HG03565 (cell line): ENCODE data around the gene FBXL17.
"Not testable (repeated sequence)": the region's sequence is repeated elsewhere in the genome, so short reads cannot be mapped to it uniquely, and the experiment has no call there.

Experiments used
- ATAC-seq: cut with Tn5 transposase; IDR thresholded peaks from one replicate; pipeline ENCODE4 v1.9.1; 2021; ENCODE audit warnings: mild to moderate bottlenecking, moderate library complexity; ENCODE audit not compliant: unreplicated experiment

Gene FBXL17

DNA sequence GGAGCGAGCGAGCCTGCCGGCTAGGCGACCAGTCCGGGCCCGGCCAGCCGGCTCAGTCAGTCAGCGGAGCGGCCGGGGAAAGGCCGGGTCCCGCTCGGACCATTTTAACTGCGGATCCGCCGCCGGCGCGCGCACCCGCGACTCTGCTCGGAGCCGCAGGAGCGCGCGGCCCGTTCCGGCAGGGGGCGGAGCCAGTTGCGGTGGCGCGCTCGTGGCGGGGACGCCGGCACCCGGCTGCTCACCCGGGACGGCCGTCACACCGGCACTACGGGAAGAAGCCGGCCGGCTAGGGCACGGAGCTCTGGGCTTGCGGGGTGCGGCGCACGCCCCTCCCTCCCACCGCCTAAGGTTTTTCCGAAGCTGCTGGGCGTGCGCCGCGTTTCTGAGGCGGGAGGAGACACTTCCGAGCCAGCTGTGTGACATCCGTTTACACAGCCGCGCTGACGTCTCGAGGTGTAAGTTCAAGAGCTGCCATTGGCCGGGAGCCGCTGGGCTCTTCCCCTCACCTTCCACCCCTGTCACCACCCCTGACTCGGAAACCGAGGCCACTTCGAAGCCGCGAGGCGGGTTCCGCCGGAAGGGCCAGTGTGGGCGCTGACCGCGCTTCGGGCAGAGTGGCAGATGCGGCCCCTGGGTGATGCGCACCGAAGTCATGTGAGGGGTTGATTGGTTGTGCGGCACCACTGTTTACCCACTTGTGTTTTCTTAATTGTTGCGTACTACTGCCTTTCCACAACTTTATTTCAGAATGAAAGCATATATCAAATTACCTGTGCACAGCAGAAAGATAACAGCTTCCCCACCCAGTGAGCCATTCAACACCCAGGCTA is at the start of gene FBXL17:
FBXL17 (minus strand) TSS at position 145 of the 830 bp plus-strand sequence.
- peak; percentile 79 for ATAC-seq

DNA sequence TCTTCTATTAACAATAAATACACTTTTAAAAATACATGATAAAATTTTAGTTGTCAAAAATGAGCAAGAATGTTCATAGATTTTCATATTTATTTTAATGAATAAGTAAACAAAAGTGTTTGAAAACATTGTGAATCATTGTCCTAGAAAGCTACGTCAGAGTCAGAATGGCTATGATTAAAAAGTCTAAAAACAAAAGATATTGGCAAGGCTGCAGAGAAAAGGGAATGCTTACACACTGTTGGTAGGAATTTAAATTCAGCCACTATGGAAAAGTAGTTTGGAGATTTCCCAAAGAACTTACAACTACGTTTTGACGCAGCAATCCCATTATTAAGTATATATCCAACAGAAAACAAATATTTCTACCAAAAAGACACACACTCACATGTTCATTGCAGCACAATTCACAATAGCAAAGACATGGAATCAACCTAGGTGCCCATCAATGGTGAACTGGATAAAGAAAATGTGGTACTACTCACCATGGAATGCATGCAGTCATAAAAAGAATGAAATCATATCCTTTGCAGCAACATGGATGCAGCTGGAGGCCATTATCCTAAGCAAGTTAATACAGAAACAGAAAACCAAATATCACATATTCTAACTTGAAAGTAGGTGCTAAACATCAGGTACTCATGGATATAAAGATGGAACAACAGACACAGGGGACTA is 49.2 kb upstream of the FBXL17 start:
- ATAC-seq, result no peak

DNA sequence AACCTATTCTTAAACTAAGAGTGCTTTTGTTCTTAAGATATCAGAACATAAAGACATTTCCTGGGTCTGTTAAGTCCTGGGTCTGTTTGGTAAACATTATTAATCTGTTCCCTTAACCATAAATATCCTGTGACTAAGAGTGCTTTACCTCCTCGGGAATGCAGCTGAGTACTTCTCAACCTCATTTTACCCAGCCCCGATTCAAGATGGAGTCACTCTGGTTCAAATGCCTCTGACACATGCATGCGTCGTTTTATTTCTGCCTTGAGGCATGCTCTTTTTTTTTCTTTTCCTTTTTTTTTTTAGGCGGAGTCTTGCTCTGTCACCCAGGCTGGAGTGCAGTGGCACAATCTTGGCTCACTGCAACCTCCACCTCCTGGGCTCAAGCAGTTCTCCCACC is 39.8 kb upstream of the FBXL17 start:
- ATAC-seq, result no peak

DNA sequence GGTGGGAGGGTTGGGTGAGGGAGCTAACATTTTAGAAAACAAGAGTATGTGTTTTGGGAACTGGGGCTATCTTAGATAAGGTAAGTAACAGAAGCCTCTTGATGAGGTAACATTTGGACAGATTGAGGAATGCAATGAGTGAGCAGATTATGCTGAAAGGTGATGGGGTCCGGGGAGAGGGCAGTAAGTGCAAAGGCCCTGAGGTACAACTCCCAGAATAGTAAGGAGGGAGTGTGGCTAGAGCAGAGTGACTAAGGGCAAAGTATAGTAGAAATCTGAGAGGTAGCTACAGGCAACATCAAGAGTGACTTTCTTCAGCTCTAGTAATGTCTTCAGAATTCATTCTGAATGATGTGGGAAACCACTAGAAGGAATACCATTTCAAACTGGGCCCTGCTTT is 38.9 kb upstream of the FBXL17 start:
- no peak for ATAC-seq

DNA sequence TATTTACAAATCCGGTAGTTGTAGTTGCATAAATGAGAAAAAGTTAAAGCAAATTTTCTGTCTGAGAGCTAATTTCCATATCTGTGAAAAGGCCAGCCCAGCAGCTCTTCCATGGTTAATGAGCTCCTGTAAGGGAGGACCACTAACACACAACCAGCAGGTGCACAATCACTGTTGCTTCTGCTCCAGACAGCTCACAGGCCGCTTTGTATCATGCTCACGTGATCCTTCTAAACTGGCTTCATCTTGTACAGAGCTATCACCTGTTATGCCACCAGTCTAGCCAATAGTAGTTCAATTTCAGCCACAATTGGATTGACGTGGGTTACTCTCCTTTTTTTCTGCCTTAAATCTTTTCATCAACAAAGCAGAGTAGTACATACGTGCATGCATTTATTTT is 38.3 kb upstream of the FBXL17 start:
- no peak for ATAC-seq

DNA sequence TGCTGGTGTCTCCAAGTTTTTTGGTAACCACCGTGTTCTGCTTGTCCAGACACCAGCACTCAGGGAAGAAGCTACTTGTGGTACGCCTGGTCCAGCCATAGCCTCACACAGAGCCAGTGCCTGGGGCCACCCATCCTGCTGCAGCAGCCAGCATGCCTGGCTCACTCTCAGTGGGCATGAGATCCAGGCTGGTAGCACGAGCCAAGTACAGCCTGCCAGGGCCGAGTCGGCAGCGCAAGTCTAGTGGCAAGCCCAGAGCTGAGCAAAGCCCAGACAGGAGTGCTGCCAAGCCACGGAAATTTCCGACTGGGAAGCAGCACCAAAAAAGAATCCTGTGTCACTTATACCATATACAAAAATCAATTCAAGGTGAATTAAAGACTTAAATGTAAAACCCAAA is 36.3 kb upstream of the FBXL17 start:
- ATAC-seq, result no peak

DNA sequence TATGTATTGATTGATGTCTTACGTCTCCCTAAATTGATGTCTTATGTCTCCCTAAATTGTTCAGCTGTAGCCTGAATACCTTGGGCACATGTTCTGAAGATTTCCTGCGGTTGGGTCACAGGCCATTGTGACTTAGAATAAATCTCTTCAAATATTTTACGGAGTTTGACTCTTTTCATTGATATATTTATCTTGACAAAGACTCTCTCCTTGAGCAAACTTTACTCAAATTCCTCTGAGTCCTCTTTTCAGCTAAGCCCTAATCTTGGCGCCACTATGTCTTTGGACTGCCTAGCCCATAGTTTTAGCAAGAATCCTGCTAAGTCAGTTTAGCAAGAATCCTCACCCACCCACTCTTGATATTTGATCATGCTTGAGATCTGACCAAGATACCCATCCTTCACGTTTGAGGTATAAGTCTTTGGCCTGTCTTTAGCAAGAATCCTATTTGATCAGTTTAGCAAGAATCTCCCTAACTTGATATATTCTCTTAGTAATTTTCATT is 35.3 kb upstream of the FBXL17 start:
- ATAC-seq, result no peak

DNA sequence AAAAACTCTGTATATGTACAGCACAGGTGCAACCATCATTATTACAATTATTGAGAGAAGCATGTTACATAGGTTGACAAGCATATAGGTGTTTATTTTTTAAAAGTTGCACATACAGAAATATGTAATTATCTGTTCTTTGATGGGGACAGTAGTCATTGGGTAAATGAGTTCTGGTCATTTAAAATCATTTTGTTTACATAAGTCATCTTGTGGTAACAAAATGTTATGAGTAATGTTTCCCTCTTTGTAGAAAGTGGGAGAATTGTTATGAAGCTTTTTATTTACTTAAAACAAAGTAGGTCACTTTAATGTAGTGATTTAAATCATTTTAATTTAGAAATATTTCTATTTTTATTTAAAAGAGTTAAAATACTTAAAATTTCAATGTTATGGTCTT is 33.8 kb upstream of the FBXL17 start:
- no peak for ATAC-seq

DNA sequence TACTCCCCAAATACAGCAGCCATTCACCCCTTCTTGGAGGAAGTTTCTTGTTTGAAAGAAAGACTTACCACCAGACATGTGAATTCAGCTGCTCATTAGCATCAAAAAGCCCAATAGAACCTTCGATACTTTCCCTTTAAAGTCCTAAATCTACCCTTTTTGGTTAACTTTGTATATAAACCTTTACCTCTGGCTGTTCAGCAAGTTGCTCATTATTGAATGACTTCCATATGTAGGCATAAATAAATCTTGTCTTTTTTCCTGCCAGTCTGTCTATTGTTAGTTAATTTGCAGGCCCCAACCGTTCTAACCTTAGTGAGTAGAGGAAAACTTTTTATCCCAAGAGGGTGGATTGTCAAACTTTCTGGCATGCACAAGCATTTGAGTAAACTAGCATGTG is 27.9 kb upstream of the FBXL17 start:
- no peak for ATAC-seq

DNA sequence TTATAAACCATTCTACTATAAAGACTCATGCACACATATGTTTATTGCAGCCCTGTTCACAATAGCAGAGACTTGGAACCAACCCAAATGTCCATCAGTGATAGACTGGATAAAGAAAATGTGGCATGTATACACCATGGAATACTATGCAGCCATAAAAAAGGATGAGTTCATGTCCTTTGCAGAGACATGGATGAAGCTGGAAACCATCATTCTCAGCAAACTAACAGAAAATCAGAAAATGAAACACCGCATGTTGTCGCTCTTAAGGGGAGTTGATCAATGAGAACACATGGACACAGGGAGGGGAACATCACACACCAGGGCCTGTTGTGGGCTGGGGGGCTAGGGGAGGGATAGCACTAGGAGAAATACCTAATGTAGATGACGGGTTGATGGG is 23.3 kb upstream of the FBXL17 start:
- ATAC-seq, result not testable (repeated sequence)

DNA sequence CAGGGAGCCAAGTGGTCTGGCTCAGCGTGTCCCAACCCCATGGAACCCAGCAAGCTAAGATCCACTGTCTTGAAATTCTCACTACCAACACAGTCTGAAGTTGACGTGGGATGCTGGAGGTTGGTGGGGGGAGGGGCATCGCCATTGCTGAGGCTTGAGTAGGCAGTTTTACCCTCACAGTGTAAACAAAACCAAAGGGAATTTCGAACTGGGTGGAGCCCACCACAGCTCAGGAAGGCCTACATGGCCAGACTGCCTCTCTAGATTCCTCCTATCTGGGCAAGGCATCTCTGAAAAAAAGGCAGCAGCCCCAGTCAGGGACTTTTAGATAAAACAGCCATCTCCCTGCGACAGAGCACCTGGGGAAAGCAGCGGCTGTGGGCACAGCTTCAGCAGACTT is 17.1 kb upstream of the FBXL17 start:
- ATAC-seq, result no peak

DNA sequence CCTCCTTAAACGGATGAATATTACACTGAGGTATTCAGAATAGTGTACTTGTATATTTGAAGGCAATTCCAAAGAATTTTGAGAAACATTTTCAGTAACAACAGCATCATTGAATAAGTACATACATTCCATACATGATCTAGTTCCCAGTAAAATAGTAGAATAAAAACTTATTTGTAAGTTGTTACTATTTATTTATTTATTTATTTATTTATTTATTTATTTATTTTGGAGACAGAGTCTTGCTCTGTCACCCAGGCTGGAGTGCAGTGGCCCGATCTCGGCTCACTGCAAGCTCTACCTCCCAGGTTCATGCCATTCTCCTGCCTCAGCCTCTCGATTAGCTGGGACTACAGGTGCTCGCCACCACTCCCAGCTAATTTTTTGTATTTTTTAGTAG is 14.9 kb upstream of the FBXL17 start:
- not testable (repeated sequence) for ATAC-seq

DNA sequence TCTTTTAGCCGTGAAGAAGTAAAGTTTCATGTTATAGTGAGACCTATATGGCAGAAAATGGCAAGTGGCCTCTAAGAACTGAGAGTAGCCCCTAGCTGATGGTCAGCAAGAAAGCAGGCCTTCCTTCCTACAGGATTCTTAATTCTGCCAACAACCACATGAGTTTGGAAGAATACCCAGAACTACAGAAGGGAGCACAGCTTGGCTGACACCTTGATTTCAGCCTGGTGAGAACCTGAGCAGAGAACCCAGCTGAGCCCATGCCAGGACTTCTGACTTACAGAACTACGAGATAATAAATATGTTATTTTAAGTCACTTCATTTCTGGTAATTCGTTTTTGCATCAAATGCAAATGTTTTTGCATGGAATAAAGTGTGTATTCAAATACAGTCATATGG is 5.9 kb upstream of the FBXL17 start:
- no peak for ATAC-seq

DNA sequence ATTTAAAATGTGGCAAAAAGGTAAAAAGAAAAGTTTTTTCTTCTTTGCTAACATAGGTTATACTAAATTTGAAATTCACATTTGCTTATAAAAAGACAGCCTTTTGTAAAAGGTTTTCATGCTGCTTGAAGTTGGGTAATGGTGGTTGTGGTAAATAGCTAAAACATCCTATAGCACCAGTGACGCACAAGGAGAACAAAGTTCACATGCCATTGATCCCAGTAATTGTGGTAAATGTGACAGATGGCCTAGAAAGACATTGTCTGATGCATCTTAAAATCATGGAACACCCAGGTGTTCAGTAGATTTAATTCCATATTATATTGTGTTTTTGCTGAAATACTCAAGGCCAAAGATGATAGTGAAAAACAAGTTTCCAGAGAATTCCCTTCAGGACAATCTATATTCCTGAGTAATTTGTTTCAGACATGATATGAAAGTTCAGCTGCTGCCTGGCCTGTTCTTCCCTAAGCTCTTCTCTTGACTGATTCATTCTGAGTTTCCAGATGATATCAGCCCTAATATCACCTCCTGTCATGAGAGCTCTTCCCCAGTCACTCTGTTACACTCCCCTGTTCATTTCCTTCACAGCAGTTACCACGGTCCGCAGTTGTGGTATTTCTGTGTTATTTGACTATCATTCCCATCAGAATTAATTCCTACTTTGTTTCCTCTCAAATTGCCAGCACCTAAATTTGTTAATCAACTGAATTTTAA is 4.6 kb upstream of the FBXL17 start:
- ATAC-seq, result no peak

DNA sequence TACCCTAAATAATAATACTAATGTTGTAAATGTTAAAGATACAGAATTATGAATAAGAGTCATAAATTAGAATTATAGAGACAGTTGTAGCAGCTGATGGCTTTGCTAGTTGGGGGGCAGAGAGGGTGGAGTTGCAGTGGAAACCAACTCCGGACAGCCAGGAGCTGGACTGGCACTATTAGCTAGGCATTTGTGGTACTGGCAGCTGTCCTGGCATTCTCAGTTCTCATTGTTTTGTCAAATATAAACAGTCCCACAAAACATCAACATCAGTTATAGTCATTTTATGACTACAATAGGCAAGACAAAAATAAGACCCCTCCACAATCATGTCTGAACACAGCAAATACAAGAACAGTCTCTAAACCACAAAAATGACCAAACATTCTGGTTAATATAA is 2.8 kb upstream of the FBXL17 start:
- ATAC-seq, result no peak

DNA sequence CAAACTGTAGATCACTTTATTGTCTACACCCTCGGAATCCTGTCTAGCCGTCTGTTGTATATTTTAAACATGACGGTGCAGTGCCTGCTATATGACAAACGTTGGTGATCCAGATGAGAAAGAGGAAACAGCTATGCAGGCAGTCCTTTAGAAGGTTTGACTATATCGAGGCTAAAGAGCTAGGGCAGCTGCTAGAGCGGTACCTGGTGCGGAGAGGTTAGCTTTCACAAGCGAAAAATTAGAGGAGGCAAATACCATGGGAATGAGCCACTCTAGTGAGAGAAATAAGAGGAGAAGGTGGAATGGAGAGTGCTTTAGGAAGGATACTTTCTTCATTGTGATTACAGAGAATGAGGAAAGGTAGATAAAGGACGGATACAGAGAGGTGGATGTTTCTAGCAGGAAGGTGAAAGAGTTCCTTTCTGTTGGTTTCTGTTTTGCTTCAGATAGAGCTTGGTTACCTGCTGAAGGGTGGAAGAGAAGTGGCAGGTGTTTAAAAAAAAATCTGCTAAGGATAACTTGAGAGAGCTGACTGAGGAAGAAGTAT is 959 bp upstream of the FBXL17 start:
- no peak for ATAC-seq

DNA sequence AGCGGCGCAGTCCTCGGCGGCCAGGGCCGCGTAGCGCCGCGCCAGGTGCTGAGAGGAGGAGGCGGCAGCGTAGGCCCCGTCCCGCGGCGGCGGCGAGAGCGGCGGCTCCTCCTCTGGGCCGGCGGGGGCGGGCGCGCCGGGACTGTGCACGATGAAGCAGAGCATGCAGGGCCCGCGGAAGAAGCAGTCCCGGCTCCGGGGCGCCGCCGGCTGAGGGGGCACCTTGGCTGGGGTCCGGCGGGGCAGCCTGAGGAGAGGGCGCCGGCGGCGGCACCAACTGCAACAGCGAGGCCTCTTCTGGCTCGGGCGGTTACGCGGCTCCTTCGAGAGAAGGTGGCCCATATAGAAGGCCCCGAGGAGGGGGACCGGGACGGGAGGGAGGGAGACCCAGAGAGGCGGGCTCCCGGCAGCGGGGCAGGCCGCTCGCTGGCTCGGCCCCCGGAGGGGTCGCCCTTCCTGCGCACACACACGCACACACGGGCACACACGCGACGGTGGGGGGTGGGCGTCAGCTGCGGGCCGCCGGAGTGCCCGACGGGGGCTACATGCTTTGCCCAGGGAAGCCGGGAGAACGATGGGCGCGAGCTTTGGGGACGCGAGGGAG is 446 bp downstream of the FBXL17 start:
- peak; percentile 27 for ATAC-seq

DNA sequence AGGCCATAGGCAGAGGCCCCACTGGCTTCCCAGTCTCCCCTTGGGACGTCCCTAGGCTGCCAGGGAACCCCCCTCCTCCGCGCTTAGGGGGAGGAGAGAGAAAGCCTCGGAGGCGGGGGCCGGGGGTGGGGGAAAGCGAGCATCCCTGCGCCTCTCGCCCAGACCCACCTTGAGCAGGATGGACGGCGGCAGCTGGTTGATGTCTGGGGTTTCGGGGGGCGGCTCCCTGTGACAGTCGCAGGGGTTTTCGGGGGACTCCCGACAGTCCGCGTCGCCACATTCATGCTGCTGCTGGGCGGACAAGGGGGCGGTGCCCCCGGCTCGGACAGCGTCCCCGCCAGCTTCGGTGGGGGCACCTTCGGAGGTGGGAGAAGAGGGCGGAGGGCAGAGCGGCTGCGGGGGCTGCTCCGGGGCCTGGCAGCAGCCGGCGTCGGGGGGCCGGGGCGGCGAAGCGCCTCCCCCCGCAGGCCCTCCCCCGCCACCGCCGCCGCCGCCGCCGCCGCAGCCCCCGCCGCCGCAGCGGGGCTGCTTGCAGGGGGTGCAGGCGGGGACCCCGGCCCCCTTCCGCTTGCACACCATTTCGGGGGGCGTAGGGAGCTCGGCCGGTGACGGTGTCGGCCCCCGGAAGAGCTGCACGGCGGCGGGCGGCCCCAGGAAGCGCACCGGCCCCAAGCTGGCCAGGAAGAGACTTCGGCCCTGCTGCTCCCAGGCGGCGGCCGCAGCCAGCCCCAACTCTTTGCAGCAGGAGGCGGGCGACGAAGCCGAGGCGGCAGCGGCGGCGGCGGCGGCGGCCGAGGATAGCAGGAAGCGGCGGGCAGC is 1.2 kb downstream of the FBXL17 start:
- ATAC-seq, result peak; percentile 14

DNA sequence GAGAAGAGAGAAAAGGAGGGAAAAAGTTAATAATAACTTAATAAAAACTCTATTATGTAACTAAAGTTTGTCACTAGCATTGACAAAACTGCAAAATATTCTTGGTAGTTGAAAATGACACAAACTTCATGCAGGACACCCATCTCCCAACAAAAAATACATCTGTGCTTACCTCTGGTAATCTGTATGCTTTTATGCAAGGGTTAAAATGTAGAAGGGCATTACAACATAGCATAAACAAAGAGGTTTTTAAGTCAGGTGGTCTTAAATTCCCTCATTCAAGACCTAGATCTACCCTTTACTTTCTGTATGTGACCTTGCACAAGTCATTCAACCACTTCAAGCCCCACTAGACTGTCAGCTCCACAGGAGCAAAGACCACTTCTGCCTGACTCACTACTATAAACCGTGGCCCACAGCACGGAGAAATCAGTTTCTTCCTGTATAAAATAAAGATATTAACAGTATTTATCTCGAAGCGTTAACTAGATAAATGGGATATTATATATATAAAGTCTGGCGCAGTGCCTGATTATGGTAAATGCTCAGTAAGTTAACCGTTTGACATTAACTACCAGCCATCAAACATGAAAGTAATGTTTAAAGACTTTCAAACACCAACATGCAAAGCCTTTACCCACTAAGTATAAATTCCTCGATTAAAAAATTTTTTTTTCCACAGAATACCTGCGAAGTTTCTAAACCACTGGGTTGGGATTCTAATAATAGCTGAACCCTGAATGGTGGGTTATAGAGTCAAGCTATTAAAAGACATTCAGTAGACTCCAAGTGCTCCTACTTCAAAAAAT is 2.0 kb downstream of the FBXL17 start:
- ATAC-seq, result no peak
